DND-41 (cell line): ENCODE results near the gene C22orf23.

ENCODE experiments used
- ATAC-seq: fragments of 200-7000 bp; cut with Tn5 transposase; 3 replicates; pipeline ENCODE4 v1.9.1; 2021; ENCODE audit warnings: low read depth; ENCODE audit not compliant: insufficient read depth
- DNase-seq: peaks from one replicate; pipeline ENCODE4 v3.0.0-alpha.2; 2020
- H2AFZ ChIP-seq: 2 replicates; pipeline ENCODE4 v1.6.0; 2012; ENCODE audit warnings: low read depth, low read length
- H3K27ac ChIP-seq: 2 replicates; pipeline ENCODE4 v1.5.1; 2012; ENCODE audit warnings: low read length, inconsistent platforms
- H3K27me3 ChIP-seq: fragments of 200-600 bp; sonication (generic); 2 replicates; pipeline ENCODE4 v1.6.0; 2012; ENCODE audit warnings: low read length, mild to moderate bottlenecking, inconsistent platforms; ENCODE audit not compliant: insufficient read depth, poor library complexity
- H3K36me3 ChIP-seq: 2 replicates; pipeline ENCODE4 v1.5.1; 2012; ENCODE audit warnings: low read length, inconsistent platforms; ENCODE audit not compliant: insufficient read depth
- H3K4me1 ChIP-seq: 2 replicates; pipeline ENCODE4 v1.5.1; 2012; ENCODE audit warnings: mild to moderate bottlenecking, low read length; ENCODE audit not compliant: insufficient read depth
- H3K4me2 ChIP-seq: 2 replicates; pipeline ENCODE4 v1.6.0; 2012; ENCODE audit warnings: mild to moderate bottlenecking, moderate library complexity, low read length, inconsistent platforms; ENCODE audit not compliant: insufficient read depth
- H3K4me3 ChIP-seq, 2 experiments: fragments of 200-600 bp in 1 of 2; shearing (Covaris generic) in 1 of 2; 2 replicates each; pipeline ENCODE4 v1.5.1; 2012 to 2016; ENCODE audit warnings: inconsistent platforms in 2 of 2, low read length in 2 of 2, mild to moderate bottlenecking in 2 of 2, low read depth in 1 of 2, moderate library complexity in 1 of 2
- H3K79me2 ChIP-seq: 2 replicates; pipeline ENCODE4 v1.6.0; 2012; ENCODE audit warnings: low read length, inconsistent platforms; ENCODE audit not compliant: insufficient read depth
- H3K9ac ChIP-seq: 2 replicates; pipeline ENCODE4 v1.6.0; 2012; ENCODE audit warnings: low read depth, mild to moderate bottlenecking, inconsistent platforms, low read length, moderate library complexity
- H3K9me3 ChIP-seq: 2 replicates; pipeline ENCODE4 v1.5.1; 2012; ENCODE audit warnings: low read length, moderate library complexity, mild to moderate bottlenecking, inconsistent platforms; ENCODE audit not compliant: insufficient read depth, severe bottlenecking
- H4K20me1 ChIP-seq: 2 replicates; pipeline ENCODE4 v1.6.0; 2012; ENCODE audit warnings: low read length; ENCODE audit not compliant: insufficient read depth
- CTCF ChIP-seq: IDR thresholded peaks from 2 replicates; pipeline ENCODE4 v1.5.1; 2012; ENCODE audit warnings: borderline replicate concordance, low read length, moderate library complexity, mild to moderate bottlenecking; ENCODE audit not compliant: poor library complexity, severe bottlenecking; ENCODE audit errors: extremely low read depth
- EZH2 ChIP-seq: IDR thresholded peaks from 3 replicates; pipeline ENCODE4 v1.6.1; 2012; ENCODE audit warnings: borderline replicate concordance, low read depth, mild to moderate bottlenecking, moderate library complexity, low read length, inconsistent platforms; ENCODE audit not compliant: severe bottlenecking

The C22orf23 gene

GRCh38 chr22:37896181-37896592, 57.2 kb downstream of the C22orf23 start:
- H3K27ac ChIP-seq, result 0 out of 2 replicates have a peak overlapping the region, but pooled peaks have one; percentile 27
- H3K36me3 ChIP-seq, result peaks cover 16% of the 10 kb centered on the region
- no peaks in the 10 kb centered on the region for H3K79me2 ChIP-seq
- H3K4me1 ChIP-seq, result peaks cover 7% of the 10 kb centered on the region
- peak overlapping the region; percentile 38; the same call in 1 of the 2 replicates for H2AFZ ChIP-seq
- no peaks in the 10 kb centered on the region for H3K27me3 ChIP-seq
- no peak overlapping the region for H3K4me2 ChIP-seq
- peaks cover 3% of the 10 kb centered on the region; the same call in 1 of the 2 replicates for H4K20me1 ChIP-seq
- no peak for TF ChIP-seq CTCF
- no peak for TF ChIP-seq EZH2
- H3K4me3 ChIP-seq, result no peak overlapping the region
- no peak overlapping the region for H3K9ac ChIP-seq
- DNase-seq, result peak; percentile 25
- ATAC-seq, result peak; percentile 61
- H3K9me3 ChIP-seq, result no peaks in the 10 kb centered on the region

- DNase-seq, result no peak
- H3K79me2 ChIP-seq, result no peaks in the 10 kb centered on the region
- no peaks in the 10 kb centered on the region for H3K27me3 ChIP-seq
- H3K4me2 ChIP-seq, result no peak overlapping the region
- no peak for ATAC-seq
- no peak overlapping the region for H2AFZ ChIP-seq
- H3K9ac ChIP-seq, result no peak overlapping the region
- no peaks in the 10 kb centered on the region for H3K9me3 ChIP-seq
- H3K4me1 ChIP-seq, result peaks cover 7% of the 10 kb centered on the region
- H3K27ac ChIP-seq, result no peak overlapping the region
- H3K4me3 ChIP-seq, result no peak overlapping the region
- TF ChIP-seq EZH2, result no peak
- no peak for TF ChIP-seq CTCF
- H4K20me1 ChIP-seq, result peaks cover 3% of the 10 kb centered on the region; the same call in 1 of the 2 replicates
- peaks cover 25% of the 10 kb centered on the region for H3K36me3 ChIP-seq
Observed at GRCh38 chr22:37894939-37895670, 58.3 kb downstream of the C22orf23 start.

GRCh38 chr22:37893583-37893983, 59.8 kb downstream of the C22orf23 start:
- no peaks in the 10 kb centered on the region for H3K79me2 ChIP-seq
- TF ChIP-seq EZH2, result no peak
- TF ChIP-seq CTCF, result no peak
- H3K4me2 ChIP-seq, result no peak overlapping the region
- H3K27ac ChIP-seq, result no peak overlapping the region
- H3K4me1 ChIP-seq, result peaks cover 7% of the 10 kb centered on the region
- no peak for DNase-seq
- no peak overlapping the region for H3K4me3 ChIP-seq
- H3K9me3 ChIP-seq, result no peaks in the 10 kb centered on the region
- ATAC-seq, result 0 out of 3 replicates have a peak, but pooled peaks have one; percentile 22
- no peak overlapping the region for H3K9ac ChIP-seq
- H4K20me1 ChIP-seq, result peaks cover 3% of the 10 kb centered on the region; the same call in 1 of the 2 replicates
- H3K27me3 ChIP-seq, result no peaks in the 10 kb centered on the region
- no peak overlapping the region for H2AFZ ChIP-seq
- peaks cover 38% of the 10 kb centered on the region for H3K36me3 ChIP-seq
